GM12874 (cell line): Measurements from ENCODE around the gene GALNT17.

Experiments used
- TF ChIP-seq, protein P1 (sequence below): IDR thresholded peaks from 2 replicates; pipeline ENCODE4 v1.5.1; 2011; ENCODE audit warnings: low read depth, mild to moderate bottlenecking, control low read depth, low read length, moderate library complexity; ENCODE audit not compliant: insufficient read depth

The GALNT17 gene

DNA sequence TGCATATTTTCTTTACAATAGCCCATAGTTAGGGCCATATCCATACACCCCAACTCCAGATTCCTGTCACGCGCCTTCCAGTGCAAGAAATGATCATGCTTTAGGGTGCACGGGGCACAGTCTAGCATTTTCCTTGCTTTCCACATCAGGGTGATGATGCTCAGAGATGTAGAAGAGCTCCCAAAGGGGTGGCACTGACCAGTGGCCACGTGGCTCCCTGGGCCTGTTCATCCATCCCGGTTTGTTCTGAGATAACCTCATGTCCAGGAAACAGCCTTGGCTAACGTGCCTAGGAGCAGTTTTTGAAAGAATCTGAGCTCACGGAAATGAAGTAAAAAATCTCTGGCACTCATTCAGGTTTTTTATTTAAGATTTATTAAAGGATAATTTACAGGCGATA, 139.3 kb downstream of the GALNT17 start:
- TF ChIP-seq, protein P1, sequence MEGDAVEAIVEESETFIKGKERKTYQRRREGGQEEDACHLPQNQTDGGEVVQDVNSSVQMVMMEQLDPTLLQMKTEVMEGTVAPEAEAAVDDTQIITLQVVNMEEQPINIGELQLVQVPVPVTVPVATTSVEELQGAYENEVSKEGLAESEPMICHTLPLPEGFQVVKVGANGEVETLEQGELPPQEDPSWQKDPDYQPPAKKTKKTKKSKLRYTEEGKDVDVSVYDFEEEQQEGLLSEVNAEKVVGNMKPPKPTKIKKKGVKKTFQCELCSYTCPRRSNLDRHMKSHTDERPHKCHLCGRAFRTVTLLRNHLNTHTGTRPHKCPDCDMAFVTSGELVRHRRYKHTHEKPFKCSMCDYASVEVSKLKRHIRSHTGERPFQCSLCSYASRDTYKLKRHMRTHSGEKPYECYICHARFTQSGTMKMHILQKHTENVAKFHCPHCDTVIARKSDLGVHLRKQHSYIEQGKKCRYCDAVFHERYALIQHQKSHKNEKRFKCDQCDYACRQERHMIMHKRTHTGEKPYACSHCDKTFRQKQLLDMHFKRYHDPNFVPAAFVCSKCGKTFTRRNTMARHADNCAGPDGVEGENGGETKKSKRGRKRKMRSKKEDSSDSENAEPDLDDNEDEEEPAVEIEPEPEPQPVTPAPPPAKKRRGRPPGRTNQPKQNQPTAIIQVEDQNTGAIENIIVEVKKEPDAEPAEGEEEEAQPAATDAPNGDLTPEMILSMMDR, result no peak

DNA sequence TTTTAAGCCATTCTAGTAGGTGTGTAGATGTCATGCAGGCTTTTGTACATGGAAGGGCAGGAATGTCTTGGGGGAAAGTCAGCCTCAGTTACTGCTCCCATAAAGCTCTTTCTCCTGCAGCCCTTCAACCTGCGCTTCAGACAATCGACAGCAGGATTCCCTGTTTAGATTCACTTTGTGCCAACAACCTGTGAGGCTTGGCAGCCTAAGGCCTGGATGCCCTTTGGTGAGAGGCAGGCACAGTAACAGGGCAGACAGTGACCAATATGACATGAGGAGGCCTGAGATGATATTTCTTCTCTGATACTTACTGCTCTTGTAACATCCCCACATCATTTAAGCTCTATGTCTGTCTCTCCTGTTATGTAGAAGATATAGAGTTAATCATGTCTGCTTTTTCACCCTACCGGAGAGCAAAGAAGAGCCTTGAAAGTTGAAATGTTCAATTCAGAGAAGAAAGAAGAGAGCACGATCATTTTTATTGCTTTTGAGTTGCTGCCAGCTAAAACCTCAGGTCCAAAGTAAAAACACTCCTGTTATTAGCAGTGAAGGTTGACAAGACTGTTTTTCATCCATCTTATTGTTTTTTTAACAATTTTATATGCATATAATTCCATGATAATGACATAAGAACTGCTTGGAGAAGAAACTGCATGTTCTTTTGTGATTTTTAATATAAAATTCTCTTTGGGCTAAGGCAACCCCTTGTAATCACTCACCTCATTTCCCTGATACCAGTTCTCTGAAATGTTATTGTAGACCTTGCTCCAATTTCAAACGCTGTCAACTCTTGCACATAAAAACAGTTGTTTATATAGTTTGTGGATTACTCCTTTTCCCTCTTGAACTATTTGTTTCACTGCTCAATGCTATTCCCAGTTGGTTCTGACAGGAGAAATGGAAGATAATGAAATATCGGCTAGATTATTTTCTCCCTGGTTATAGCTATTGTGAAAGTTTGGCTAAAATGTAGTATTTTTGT, 140.9 kb downstream of the GALNT17 start:
- TF ChIP-seq, protein P1, result no peak

DNA sequence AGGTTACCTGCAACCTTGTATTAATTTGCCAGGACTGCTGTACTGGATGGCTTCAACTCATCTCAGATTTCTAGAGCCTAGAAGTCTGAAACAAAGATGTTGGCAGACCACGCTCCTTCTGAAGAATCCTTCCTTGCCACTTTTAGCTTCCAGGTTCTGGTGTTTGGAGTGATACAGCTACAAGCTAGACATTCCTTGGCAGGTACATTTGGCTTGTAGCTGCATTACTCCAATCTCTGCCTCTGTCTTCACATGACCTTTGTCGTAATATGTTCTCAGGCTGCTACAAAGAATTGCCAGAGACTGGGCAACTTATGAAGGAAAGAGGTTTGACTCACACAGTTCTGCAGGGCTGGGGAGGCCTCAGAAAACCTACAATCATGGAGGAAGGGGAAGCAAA, 146.3 kb downstream of the GALNT17 start:
- TF ChIP-seq, protein P1, result no peak

DNA sequence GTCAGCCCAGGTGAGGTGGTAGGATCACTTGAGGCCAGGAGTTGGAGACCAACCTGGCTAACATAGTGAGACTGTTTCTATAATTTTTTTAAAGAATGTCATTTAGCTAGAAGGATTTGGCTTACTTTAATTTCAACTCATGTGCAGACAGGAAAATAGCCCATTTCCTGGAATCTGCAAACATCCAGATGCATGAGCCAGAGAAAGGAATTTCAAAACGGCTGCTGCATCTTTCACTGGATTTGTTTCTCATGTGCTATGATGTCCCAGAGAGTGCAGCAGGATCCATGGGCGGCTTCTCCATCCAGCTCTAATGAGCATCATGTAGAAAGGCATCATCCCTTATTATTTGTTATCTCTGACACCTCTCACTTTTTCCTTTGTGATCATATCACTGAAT, 149.3 kb downstream of the GALNT17 start:
- TF ChIP-seq, protein P1, result no peak

DNA sequence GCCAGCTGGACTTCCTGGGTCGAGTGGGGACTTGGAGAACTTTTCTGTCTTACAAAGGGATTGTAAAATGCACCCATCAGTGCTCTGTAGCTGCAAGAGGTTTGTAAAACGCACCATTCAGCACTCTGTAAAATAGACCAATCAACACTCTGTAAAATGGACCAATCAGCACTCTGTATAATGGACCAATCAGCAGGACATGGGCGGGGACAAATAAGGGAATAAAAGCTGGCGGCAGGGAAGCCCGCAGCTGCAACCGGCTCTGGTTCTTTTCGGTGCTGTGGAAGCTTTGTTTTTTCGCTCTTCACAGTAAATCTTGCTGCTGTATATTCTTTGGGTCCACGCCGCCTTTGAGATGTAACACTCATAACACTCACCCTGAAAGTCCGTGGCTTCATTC, 151.9 kb downstream of the GALNT17 start:
- TF ChIP-seq, protein P1, result no peak

DNA sequence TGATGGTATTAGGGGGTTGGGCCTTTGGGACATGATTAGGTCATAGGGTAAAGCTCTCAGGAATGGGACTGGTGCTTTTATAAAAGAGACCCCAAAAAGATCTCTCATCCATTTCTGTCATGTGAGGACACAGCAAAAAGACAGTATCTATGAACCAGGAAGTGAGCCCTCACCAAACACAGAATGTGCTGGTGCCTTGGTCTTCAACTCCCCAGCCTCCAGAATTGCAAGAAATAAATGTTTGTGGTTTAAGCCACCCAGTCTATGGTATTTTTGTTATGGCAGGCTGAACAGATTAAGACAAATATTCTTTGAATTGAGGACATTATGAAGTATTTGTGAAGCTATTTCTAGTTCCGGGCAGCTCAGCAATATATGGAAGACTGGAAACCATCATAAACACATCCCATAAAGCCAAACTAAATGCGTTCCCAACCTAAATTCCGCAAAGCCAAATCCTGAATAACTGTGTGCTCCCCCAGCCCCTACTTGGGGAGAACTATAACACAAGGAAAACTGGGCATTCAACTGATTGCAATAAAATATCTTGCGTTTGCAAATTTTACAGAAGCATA, 153.7 kb downstream of the GALNT17 start:
- TF ChIP-seq, protein P1, result no peak

DNA sequence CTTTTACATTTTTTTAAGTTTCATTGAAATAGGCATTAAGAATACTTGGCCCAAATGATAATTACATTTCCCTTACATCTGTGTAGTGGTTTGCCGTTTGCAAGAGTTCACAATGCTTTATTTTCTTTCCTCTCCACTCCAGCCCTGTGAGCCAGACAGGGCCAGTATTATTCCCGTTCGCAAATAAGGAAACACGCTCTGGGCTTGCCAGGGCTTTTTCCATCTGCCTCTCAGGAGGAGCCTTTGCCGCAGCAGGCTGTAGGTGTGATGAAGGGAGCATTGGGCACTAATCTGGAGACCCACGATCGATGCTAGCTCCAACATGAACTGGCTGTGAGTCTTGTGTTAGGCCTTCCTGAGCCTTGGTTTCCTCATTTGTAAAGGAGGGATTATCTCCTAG, 154.4 kb downstream of the GALNT17 start:
- TF ChIP-seq, protein P1, result no peak
